A673 (cell line): Measurements from ENCODE around the gene ODC1.

Source experiments
- EZH2 ChIP-seq: fragments of 200-600 bp; sonication (generic); IDR thresholded peaks from 2 replicates; pipeline ENCODE4 v1.6.1; 2017; ENCODE audit warnings: borderline replicate concordance, low read depth, mild to moderate bottlenecking, mixed read lengths, antibody characterized with exemption, low read length; ENCODE audit not compliant: poor library complexity, severe bottlenecking
- TF ChIP-seq, protein P1 (sequence below): fragments of 300-800, 200-600 bp; sonication (generic); conservative IDR thresholded peaks from 2 replicates; pipeline ENCODE4 v1.5.1; 2017; ENCODE audit warnings: low read depth, mild to moderate bottlenecking, antibody characterized with exemption, low read length, moderate library complexity, mixed read lengths

DNA sequence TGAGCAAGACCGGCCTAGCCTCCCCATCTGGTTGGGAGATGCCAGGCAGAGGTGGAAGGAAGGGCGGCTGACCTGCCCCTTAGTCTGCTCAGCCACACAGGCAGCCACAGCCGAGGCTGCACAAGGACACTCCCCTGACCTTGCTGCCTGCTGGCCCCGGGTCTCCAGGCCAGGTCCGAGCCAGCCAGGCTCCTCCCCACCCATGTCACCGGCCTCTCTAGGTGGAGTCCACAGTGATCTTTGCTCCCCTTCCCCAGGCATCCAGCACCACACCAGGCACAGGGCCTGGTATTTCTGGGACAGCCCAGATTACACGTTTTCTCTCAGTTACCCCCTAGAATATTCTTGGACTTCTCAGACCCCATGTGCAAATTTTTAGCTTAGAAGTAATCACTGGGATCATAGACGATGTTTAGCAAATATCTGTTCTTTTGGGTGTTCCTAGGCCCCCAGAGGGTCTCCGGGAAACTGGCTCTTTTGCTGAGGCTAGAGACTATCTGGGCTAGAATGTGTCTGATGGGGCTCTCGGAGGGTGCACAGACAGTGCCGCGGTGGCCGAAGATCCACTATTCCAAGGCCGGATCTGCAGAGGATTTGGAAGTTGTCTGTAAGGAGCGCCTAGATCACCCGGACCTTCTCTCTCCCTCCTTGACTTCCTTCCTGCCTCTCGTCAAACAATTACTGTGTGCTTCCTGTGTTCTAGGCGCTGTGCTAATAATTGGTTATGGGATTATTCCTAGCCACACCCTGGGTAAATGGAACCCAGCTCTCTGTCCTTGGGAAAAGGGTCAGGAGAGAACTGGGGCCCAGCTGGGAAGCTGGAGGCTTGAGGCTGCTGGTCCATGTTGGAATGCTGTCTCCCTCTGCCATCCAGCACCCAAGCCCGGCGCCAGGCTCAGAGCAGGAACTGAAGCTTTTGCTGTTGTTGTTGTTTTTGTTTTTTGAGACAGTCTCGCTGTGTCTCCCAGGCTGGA, 46.9 kb downstream of the ODC1 start:
- TF ChIP-seq, protein P1, sequence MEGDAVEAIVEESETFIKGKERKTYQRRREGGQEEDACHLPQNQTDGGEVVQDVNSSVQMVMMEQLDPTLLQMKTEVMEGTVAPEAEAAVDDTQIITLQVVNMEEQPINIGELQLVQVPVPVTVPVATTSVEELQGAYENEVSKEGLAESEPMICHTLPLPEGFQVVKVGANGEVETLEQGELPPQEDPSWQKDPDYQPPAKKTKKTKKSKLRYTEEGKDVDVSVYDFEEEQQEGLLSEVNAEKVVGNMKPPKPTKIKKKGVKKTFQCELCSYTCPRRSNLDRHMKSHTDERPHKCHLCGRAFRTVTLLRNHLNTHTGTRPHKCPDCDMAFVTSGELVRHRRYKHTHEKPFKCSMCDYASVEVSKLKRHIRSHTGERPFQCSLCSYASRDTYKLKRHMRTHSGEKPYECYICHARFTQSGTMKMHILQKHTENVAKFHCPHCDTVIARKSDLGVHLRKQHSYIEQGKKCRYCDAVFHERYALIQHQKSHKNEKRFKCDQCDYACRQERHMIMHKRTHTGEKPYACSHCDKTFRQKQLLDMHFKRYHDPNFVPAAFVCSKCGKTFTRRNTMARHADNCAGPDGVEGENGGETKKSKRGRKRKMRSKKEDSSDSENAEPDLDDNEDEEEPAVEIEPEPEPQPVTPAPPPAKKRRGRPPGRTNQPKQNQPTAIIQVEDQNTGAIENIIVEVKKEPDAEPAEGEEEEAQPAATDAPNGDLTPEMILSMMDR = no peak
- no peak for TF ChIP-seq EZH2
